GM21825 (cell line): ENCODE data around the gene SPOCK3.
"Not testable (repeated sequence)": the region's sequence is repeated elsewhere in the genome, so short reads cannot be mapped to it uniquely, and the experiment has no call there.

Source experiments
- ATAC-seq: cut with Tn5 transposase; IDR thresholded peaks from one replicate; pipeline ENCODE4 v1.9.1; 2021; ENCODE audit warnings: mild to moderate bottlenecking, moderate library complexity; ENCODE audit not compliant: unreplicated experiment

SPOCK3 gene

GRCh38 chr4:166972071-166972470 is 262.2 kb downstream of the SPOCK3 start:
- ATAC-seq = no peak

- not testable (repeated sequence) for ATAC-seq
Observed at GRCh38 chr4:166968219-166968618, 266.1 kb downstream of the SPOCK3 start.

- no peak for ATAC-seq
Observed at GRCh38 chr4:166965562-166965961, 268.7 kb downstream of the SPOCK3 start.

GRCh38 chr4:166957451-166957850 is 276.8 kb downstream of the SPOCK3 start:
- ATAC-seq = no peak

GRCh38 chr4:166956484-166956883 is 277.8 kb downstream of the SPOCK3 start:
- ATAC-seq = no peak

GRCh38 chr4:166941629-166942028 is 292.7 kb downstream of the SPOCK3 start:
- peak; percentile 70 for ATAC-seq

GRCh38 chr4:166930464-166930863 is 303.8 kb downstream of the SPOCK3 start:
- no peak for ATAC-seq

GRCh38 chr4:166924424-166924823 is 309.9 kb downstream of the SPOCK3 start:
- no peak for ATAC-seq

- ATAC-seq = no peak
Observed at GRCh38 chr4:166913926-166914325, 320.4 kb downstream of the SPOCK3 start.

GRCh38 chr4:166903408-166903807 is 330.9 kb downstream of the SPOCK3 start:
- ATAC-seq = no peak

GRCh38 chr4:166902941-166903340 is 331.4 kb downstream of the SPOCK3 start:
- ATAC-seq = no peak

GRCh38 chr4:166896254-166896653 is 338.0 kb downstream of the SPOCK3 start:
- ATAC-seq = no peak

- ATAC-seq = no peak
Observed at GRCh38 chr4:166895771-166896170, 338.5 kb downstream of the SPOCK3 start.

GRCh38 chr4:166887457-166887856 is 346.8 kb downstream of the SPOCK3 start:
- no peak for ATAC-seq

GRCh38 chr4:166886718-166887117 is 347.6 kb downstream of the SPOCK3 start:
- no peak for ATAC-seq

- no peak for ATAC-seq
Observed at GRCh38 chr4:166882221-166882620, 352.1 kb downstream of the SPOCK3 start.

GRCh38 chr4:166875821-166876220 is 358.5 kb downstream of the SPOCK3 start:
- no peak for ATAC-seq

- ATAC-seq = no peak
Observed at GRCh38 chr4:166862032-166862431, 372.3 kb downstream of the SPOCK3 start.

- not testable (repeated sequence) for ATAC-seq
Observed at GRCh38 chr4:166850398-166850797, 383.9 kb downstream of the SPOCK3 start.

- ATAC-seq = no peak
Observed at GRCh38 chr4:166846939-166847338, 387.4 kb downstream of the SPOCK3 start.

- no peak for ATAC-seq
Observed at GRCh38 chr4:166842795-166843261, 391.5 kb downstream of the SPOCK3 start.

- ATAC-seq = peak; percentile 79
Observed at GRCh38 chr4:166839615-166840251, 394.6 kb downstream of the SPOCK3 start.
